Testis (tissue), 2 donors: ENCODE measurements around the gene CD59.

ENCODE experiments used
- POLR2A ChIP-seq: fragments of 450-650 bp; IDR thresholded peaks from one replicate; pipeline ENCODE4 v1.6.1; 2017; ENCODE audit warnings: antibody characterized with exemption, mild to moderate bottlenecking, moderate library complexity
- TF ChIP-seq, protein P1 (sequence below), 3 experiments: fragments of 450-650 bp in 2 of 3; fragments of 200-600 bp in 1 of 3; sonication (generic) in 1 of 3; IDR thresholded peaks; one replicate each; pipeline ENCODE4 v1.5.1; 2016 to 2019; ENCODE audit warnings: antibody characterized with exemption in 3 of 3, mild to moderate bottlenecking in 2 of 3, moderate library complexity in 1 of 3

GRCh38 chr11:33694346-33695050 is 41.7 kb downstream of the CD59 start:
- TF ChIP-seq, protein P1, sequence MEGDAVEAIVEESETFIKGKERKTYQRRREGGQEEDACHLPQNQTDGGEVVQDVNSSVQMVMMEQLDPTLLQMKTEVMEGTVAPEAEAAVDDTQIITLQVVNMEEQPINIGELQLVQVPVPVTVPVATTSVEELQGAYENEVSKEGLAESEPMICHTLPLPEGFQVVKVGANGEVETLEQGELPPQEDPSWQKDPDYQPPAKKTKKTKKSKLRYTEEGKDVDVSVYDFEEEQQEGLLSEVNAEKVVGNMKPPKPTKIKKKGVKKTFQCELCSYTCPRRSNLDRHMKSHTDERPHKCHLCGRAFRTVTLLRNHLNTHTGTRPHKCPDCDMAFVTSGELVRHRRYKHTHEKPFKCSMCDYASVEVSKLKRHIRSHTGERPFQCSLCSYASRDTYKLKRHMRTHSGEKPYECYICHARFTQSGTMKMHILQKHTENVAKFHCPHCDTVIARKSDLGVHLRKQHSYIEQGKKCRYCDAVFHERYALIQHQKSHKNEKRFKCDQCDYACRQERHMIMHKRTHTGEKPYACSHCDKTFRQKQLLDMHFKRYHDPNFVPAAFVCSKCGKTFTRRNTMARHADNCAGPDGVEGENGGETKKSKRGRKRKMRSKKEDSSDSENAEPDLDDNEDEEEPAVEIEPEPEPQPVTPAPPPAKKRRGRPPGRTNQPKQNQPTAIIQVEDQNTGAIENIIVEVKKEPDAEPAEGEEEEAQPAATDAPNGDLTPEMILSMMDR (IDR thresholded peaks at IDR 0.05), result no peak
- no peak for TF ChIP-seq POLR2A
